Naive thymus-derived CD4-positive, alpha-beta T cell (primary cell): Measurements from ENCODE around the gene PRM3. TPM values are rescaled to one million over a fixed set of nuclear protein-coding genes. Genes with fewer than 3 reads are reported as not detected.

ENCODE experiments used
- ATAC-seq: fragments of 150-1000 bp; cut with Tn5 transposase; 2 replicates; pipeline ENCODE4 v1.10.0; 2021; ENCODE audit warnings: mild to moderate bottlenecking, moderate library complexity
- CTCF ChIA-PET: fragments of 350-600 bp; sonication (Branson Sonifier 250); formaldehyde crosslinking; loops from one replicate; lab custom pipeline; 2021; ENCODE audit warnings: antibody characterized with exemption; lab: Charles Lee
- POLR2A ChIA-PET: fragments of 350-600 bp; sonication (Branson Sonifier 250); formaldehyde crosslinking; loops from one replicate; lab custom pipeline; 2021; ENCODE audit warnings: antibody characterized with exemption, inconsistent platforms; lab: Charles Lee
- DNase-seq, 9 donors: peaks; one replicate each; pipeline versions ENCODE4 v3.0.0 to v3.0.0-alpha.2; 2020 to 2022; ENCODE audit warnings: mixed read lengths in 1 of 9
- H3K27ac ChIP-seq: one replicate; pipeline ENCODE4 v1.7.0; 2013; ENCODE audit warnings: mild to moderate bottlenecking, low read depth, low read length, moderate library complexity
- H3K27me3 ChIP-seq, 2 donors: one replicate each; pipeline ENCODE4 v1.7.0; 2013; ENCODE audit warnings: low read length in 2 of 2, mild to moderate bottlenecking in 2 of 2, moderate library complexity in 2 of 2; ENCODE audit not compliant: control insufficient read depth in 2 of 2, insufficient read depth in 2 of 2
- H3K36me3 ChIP-seq, 3 experiments: 1 replicate in 2 of 3; 2 replicates in 1 of 3; pipeline ENCODE4 v1.7.0; 2013; ENCODE audit warnings: low read length in 3 of 3, mild to moderate bottlenecking in 3 of 3, moderate library complexity in 1 of 3; ENCODE audit not compliant: insufficient read depth in 3 of 3, control insufficient read depth in 2 of 3
- H3K4me1 ChIP-seq, 2 donors: one replicate each; pipeline ENCODE4 v1.7.0; 2013; ENCODE audit warnings: low read length in 2 of 2, mild to moderate bottlenecking in 2 of 2, moderate library complexity in 1 of 2; ENCODE audit not compliant: control insufficient read depth in 2 of 2, insufficient read depth in 2 of 2
- H3K4me3 ChIP-seq: 2 replicates; pipeline ENCODE4 v1.7.0; 2013; ENCODE audit warnings: mild to moderate bottlenecking, low read length
- H3K9me3 ChIP-seq, 3 experiments: 1 replicate in 2 of 3; 2 replicates in 1 of 3; pipeline ENCODE4 v1.7.0; 2013; ENCODE audit warnings: low read length in 3 of 3; ENCODE audit not compliant: control insufficient read depth in 2 of 3
- H3K27ac Mint-ChIP-seq, 9 donors: one replicate each; pipeline ENCODE4 v1.8.0; 2020 to 2022; ENCODE audit warnings: mixed read lengths in 9 of 9, mild to moderate bottlenecking in 8 of 9, moderate library complexity in 5 of 9, inconsistent platforms in 2 of 9
- H3K27me3 Mint-ChIP-seq, 5 donors: one replicate each; pipeline ENCODE4 v1.8.0; 2021 to 2022; ENCODE audit warnings: mixed read lengths in 5 of 5, mild to moderate bottlenecking in 1 of 5
- H3K36me3 Mint-ChIP-seq, 5 donors: one replicate each; pipeline ENCODE4 v1.8.0; 2020 to 2022; ENCODE audit warnings: mixed read lengths in 5 of 5, mild to moderate bottlenecking in 3 of 5, inconsistent platforms in 1 of 5
- H3K4me1 Mint-ChIP-seq, 7 donors: one replicate each; pipeline ENCODE4 v1.8.0; 2020 to 2022; ENCODE audit warnings: mixed read lengths in 7 of 7, mild to moderate bottlenecking in 3 of 7, inconsistent platforms in 1 of 7
- H3K4me3 Mint-ChIP-seq, 10 donors: one replicate each; pipeline ENCODE4 v1.8.0; 2020 to 2022; ENCODE audit warnings: mild to moderate bottlenecking in 10 of 10, mixed read lengths in 10 of 10, moderate library complexity in 6 of 10, inconsistent platforms in 2 of 10
- H3K9me3 Mint-ChIP-seq, 11 donors: one replicate each; pipeline ENCODE4 v1.8.0; 2020 to 2022; ENCODE audit warnings: mixed read lengths in 11 of 11, mild to moderate bottlenecking in 4 of 11, inconsistent platforms in 1 of 11, moderate library complexity in 1 of 11
- intact Hi-C, 2 donors: fragments of 100-400 bp; cut with micrococcal nuclease; formaldehyde crosslinking; loops; one replicate each; pipeline ENCODE4 v1.15.1; 2023
- polyA plus RNA-seq, 2 donors: library from polyadenylated mRNA; unstranded; fragments of 300-500 nt; fragmentation: Illumina TruSeq; gene quantifications; one replicate each; pipeline ENCODE4 v1.2.3, GENCODE V29; 2021
- total RNA-seq, 6 experiments: library from RNA in 5 of 6; stranded (reverse) in 5 of 6; gene quantifications; 1 replicate in 5 of 6; 2 replicates in 1 of 6; pipeline ENCODE4 v1.2.3 and lab custom pipeline; 2021 to 2026

PRM3 gene
- total and polyA plus RNA-seq, 7 experiments from 2014 or later = not detected

GRCh38 chr16:11241480-11242204, 31.8 kb downstream of the PRM3 start:
- Histone ChIP-seq H3K36me3 (no peaks in the 10 kb centered on the region), H3K4me1 (peaks cover 7 to 14% of the 10 kb centered on the region in 2 donors), H3K4me3 (no peak overlapping the region), H3K27ac (no peak overlapping the region), H3K27me3 (no peaks in the 10 kb centered on the region), H3K9me3 (no peaks in the 10 kb centered on the region)
- H3K36me3 Mint-ChIP-seq = no peaks in the 10 kb centered on the region
- intact Hi-C loops = no loop called here
- ChIA-PET CTCF (no interaction called here), POLR2A (interaction anchor here (1.0 to 1.3 kb wide), 2 partner anchors 9 to 14 kb away, joined by 3 to 4 read pairs; partner anchors contain the start of gene SOCS1)
- H3K4me3 Mint-ChIP-seq = no peak overlapping the region
- ATAC-seq (no peak), DNase-seq (no peak)
- no peaks in the 10 kb centered on the region for H3K27me3 Mint-ChIP-seq
- no peak overlapping the region for H3K27ac Mint-ChIP-seq
- H3K4me1 Mint-ChIP-seq = peaks cover 0 to 39% (median 10%) of the 10 kb centered on the region in 7 donors
- no peaks in the 10 kb centered on the region for H3K9me3 Mint-ChIP-seq

GRCh38 chr16:11240636-11241473, 32.6 kb downstream of the PRM3 start:
- ATAC-seq = no peak
- ChIA-PET CTCF (no interaction called here), POLR2A (interaction anchor here (1.0 to 1.3 kb wide), 2 partner anchors 8 to 15 kb away, joined by 3 to 4 read pairs; partner anchors contain the start of gene SOCS1)
- intact Hi-C loops = no loop called here
- peak overlapping the region in 6 of 9 donors; percentile 42 to 86 (median 70) for H3K27ac Mint-ChIP-seq
- H3K4me3 ChIP-seq = peak overlapping the region; percentile 34
- H3K27me3 Mint-ChIP-seq = no peaks in the 10 kb centered on the region
- no peak for DNase-seq
- no peaks in the 10 kb centered on the region for H3K36me3 Mint-ChIP-seq
- H3K9me3 Mint-ChIP-seq = no peaks in the 10 kb centered on the region
- H3K4me1 ChIP-seq = peaks cover 7 to 14% of the 10 kb centered on the region in 2 donors
- no peak overlapping the region for H3K27ac ChIP-seq
- peaks cover 0 to 35% (median 10%) of the 10 kb centered on the region in 7 donors for H3K4me1 Mint-ChIP-seq
- no peaks in the 10 kb centered on the region for H3K36me3 ChIP-seq
- no peaks in the 10 kb centered on the region for H3K9me3 ChIP-seq
- H3K27me3 ChIP-seq = no peaks in the 10 kb centered on the region
- peak overlapping the region in 4 of 10 donors; percentile 33 to 69 (median 53) for H3K4me3 Mint-ChIP-seq

DNA sequence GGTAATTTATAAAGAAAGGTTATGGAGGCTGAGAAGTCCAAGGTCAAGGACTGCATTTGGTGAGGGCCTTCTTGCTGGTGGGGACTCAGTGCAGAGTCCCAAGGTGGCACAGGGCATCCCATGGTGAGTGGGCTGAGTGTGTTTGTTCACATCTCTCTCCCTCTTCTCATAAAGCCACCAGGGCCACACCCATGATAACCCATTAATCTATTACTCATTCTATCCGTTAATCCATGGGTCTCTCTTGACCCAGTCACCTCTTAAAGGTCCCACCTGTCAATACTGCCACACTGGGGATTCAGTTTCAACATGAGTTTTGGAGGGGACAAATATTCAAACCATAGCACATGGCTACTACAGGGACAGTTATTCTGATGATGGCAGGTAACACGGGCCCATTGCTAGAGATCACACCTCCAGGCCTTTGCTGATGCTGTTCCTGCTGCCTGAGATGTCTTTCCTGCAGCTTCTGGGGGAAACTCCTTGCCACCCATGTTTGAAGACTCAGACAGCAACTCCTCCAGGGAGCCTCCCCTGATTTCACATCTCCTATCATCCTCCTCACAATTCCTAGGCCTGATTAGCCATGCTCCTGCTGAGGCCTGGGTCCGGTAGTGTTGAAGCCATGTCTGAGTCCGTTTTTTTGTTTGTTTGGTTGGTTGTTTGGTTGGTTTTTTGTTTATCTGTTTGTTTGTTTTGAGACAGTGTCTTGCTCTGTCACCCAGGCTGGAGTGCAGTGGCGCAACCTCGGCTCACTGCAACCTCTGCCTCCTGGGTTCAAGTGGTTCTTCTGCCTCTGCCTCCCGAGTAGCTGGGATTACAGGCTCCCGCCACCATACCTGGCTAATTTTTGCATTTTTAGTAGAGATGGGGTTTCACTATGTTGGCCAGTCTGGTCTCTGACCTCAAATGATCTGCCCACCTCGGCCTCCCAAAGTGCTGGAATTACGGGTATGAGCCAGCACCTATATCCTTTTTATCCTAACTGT, 33.5 kb downstream of the PRM3 start:
- Histone ChIP-seq H3K4me3 (peak overlapping the region; percentile 34), H3K36me3 (no peaks in the 10 kb centered on the region), H3K4me1 (peaks cover 11 to 16% of the 10 kb centered on the region in 2 donors), H3K27ac (no peak overlapping the region), H3K27me3 (no peaks in the 10 kb centered on the region), H3K9me3 (no peaks in the 10 kb centered on the region)
- ATAC-seq (no peak), DNase-seq (no peak)
- H3K27me3 Mint-ChIP-seq = no peaks in the 10 kb centered on the region
- intact Hi-C loops = no loop called here
- ChIA-PET CTCF (no interaction called here), POLR2A (no interaction called here)
- peaks cover 2 to 34% (median 13%) of the 10 kb centered on the region in 7 donors for H3K4me1 Mint-ChIP-seq
- H3K27ac Mint-ChIP-seq = peak overlapping the region in 7 of 9 donors; percentile 8 to 81 (median 67)
- H3K36me3 Mint-ChIP-seq = no peaks in the 10 kb centered on the region
- peak overlapping the region in 2 of 10 donors; percentile 57 to 69 for H3K4me3 Mint-ChIP-seq
- no peaks in the 10 kb centered on the region for H3K9me3 Mint-ChIP-seq

- no peaks in the 10 kb centered on the region for H3K27me3 Mint-ChIP-seq
- peaks cover 16 to 43% (median 26%) of the 10 kb centered on the region in 7 donors for H3K4me1 Mint-ChIP-seq
- Histone ChIP-seq H3K4me3 (no peak overlapping the region), H3K36me3 (no peaks in the 10 kb centered on the region), H3K27me3 (no peaks in the 10 kb centered on the region), H3K27ac (no peak overlapping the region), H3K4me1 (peaks cover 24 to 27% of the 10 kb centered on the region in 2 donors), H3K9me3 (no peaks in the 10 kb centered on the region)
- H3K9me3 Mint-ChIP-seq = no peaks in the 10 kb centered on the region
- no peaks in the 10 kb centered on the region for H3K36me3 Mint-ChIP-seq
- no peak for DNase-seq
- ChIA-PET CTCF (interaction anchor here (0.9 kb wide), 1 partner anchor 14 kb away, joined by 3 read pairs; no protein-coding TSS in a partner anchor), POLR2A (interaction anchor here (0.9 to 1.4 kb wide), 3 partner anchors 13 to 16 kb away, joined by 3 read pairs; no protein-coding TSS in a partner anchor)
- ATAC-seq = no peak
- intact Hi-C loops = no loop called here
- no peak overlapping the region for H3K4me3 Mint-ChIP-seq
- H3K27ac Mint-ChIP-seq = peak overlapping the region in 3 of 9 donors; percentile 1 to 76 (median 21)
Observed at GRCh38 chr16:11238272-11239202, 34.9 kb downstream of the PRM3 start.

GRCh38 chr16:11236461-11237254, 36.8 kb downstream of the PRM3 start:
- Mint-ChIP-seq H3K4me1 (peaks cover 28 to 62% (median 41%) of the 10 kb centered on the region in 7 donors), H3K27me3 (no peaks in the 10 kb centered on the region), H3K4me3 (no peak overlapping the region), H3K36me3 (no peaks in the 10 kb centered on the region), H3K9me3 (no peaks in the 10 kb centered on the region), H3K27ac (peak overlapping the region in 5 of 9 donors; percentile 10 to 98 (median 56))
- Histone ChIP-seq H3K9me3 (no peaks in the 10 kb centered on the region), H3K36me3 (no peaks in the 10 kb centered on the region), H3K27me3 (no peaks in the 10 kb centered on the region), H3K27ac (no peak overlapping the region), H3K4me3 (no peak overlapping the region), H3K4me1 (peaks cover 40 to 43% of the 10 kb centered on the region in 2 donors)
- intact Hi-C loops = no loop called here
- ATAC-seq (no peak), DNase-seq (no peak)
- CTCF ChIA-PET = interaction anchor here (0.7 to 2.6 kb wide), 3 partner anchors 18 to 390 kb away, joined by 3 to 16 read pairs (median 5); partner anchors contain the start of gene SOCS1
- POLR2A ChIA-PET = interaction anchor here (0.7 to 0.9 kb wide), 4 partner anchors 12 to 94 kb away, joined by 3 to 7 read pairs (median 4); partner anchors contain the start of gene SOCS1
